ENCODE data around the gene SYNDIG1. TPM values are rescaled to one million over a fixed set of nuclear protein-coding genes. Genes with fewer than 3 reads are reported as not detected.

The SYNDIG1 gene
- total RNA-seq, 1 donor from 2014 or later: 17.6 TPM

GRCh38 chr20:24703284-24703610, 233.8 kb downstream of the SYNDIG1 start:
- DNase-seq (ENCODE audit: low spot score): no peak
- intact Hi-C loops (cut with DNase I): no loop called here

- intact Hi-C loops (cut with DNase I): no loop called here
- DNase-seq (ENCODE audit: low spot score): no peak
Measured at GRCh38 chr20:24704899-24705298, 235.5 kb downstream of the SYNDIG1 start.

- no peak for DNase-seq (ENCODE audit: low spot score)
- intact Hi-C loops (cut with DNase I): no loop called here
Measured at GRCh38 chr20:24705486-24705885, 236.1 kb downstream of the SYNDIG1 start.

- intact Hi-C loops (cut with DNase I): no loop called here
- no peak for DNase-seq (ENCODE audit: low spot score)
Measured at GRCh38 chr20:24708411-24709295, 239.2 kb downstream of the SYNDIG1 start.
